ACC112 (cell line): ENCODE data around the gene HIF1AN.

Source experiments
- H2AFZ ChIP-seq: fragments of 200-600 bp; sonication (generic); one replicate; pipeline ENCODE4 v1.6.0; 2017; ENCODE audit warnings: antibody characterized with exemption, low read length; ENCODE audit not compliant: unreplicated experiment
- H3K27ac ChIP-seq: fragments of 200-600 bp; sonication (generic); 2 replicates; pipeline ENCODE4 v1.5.1; 2014; ENCODE audit warnings: low read depth, mild to moderate bottlenecking, antibody characterized with exemption, low read length, moderate library complexity
- H3K27me3 ChIP-seq: fragments of 200-600 bp; sonication (generic); 2 replicates; pipeline ENCODE4 v1.6.1; 2014; ENCODE audit warnings: mild to moderate bottlenecking, antibody characterized with exemption, low read length, moderate library complexity, mixed read lengths; ENCODE audit not compliant: insufficient read depth
- H3K36me3 ChIP-seq: fragments of 200-600 bp; sonication (generic); 2 replicates; pipeline ENCODE4 v1.6.1; 2016; ENCODE audit warnings: mild to moderate bottlenecking, antibody characterized with exemption, low read length, moderate library complexity, mixed read lengths; ENCODE audit not compliant: insufficient read depth
- H3K4me1 ChIP-seq: fragments of 200-600 bp; sonication (generic); one replicate; pipeline ENCODE4 v1.6.1; 2016; ENCODE audit warnings: low read length, mixed read lengths; ENCODE audit not compliant: insufficient read depth, unreplicated experiment, control insufficient read depth
- H3K4me3 ChIP-seq: fragments of 200-600 bp; sonication (generic); 2 replicates; pipeline ENCODE4 v1.5.1; 2014; ENCODE audit warnings: mild to moderate bottlenecking, low read depth, low read length
- H3K79me2 ChIP-seq: fragments of 200-600 bp; sonication (generic); one replicate; pipeline ENCODE4 v1.6.0; 2016; ENCODE audit warnings: low read length; ENCODE audit not compliant: control insufficient read depth, unreplicated experiment, insufficient read depth

HIF1AN gene

DNA sequence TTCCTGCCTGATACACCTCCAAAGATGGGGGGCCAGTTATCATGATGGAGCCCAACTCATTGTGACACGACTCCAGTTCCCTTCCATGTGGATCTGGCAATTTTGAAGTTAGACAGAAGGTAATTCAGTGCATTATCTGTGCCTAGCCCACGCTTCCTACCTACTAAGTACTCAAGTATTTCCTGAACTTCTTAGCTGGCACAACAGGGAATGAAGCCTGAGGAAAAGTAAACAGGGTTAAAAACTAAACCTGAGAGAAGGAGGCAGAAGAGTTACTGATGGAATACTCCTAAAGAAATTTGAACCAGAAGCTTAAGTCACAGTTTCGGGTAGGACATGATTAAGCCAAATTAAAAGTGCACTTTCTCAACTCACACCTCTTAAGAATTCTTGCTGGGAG lies 14.9 kb upstream of the HIF1AN start:
- H3K79me2 ChIP-seq: no peaks in the 10 kb centered on the region
- H3K4me1 ChIP-seq: peaks cover 33% of the 10 kb centered on the region
- no peak overlapping the region for H3K4me3 ChIP-seq
- no peaks in the 10 kb centered on the region for H3K27me3 ChIP-seq
- H3K27ac ChIP-seq: peak overlapping the region; percentile 35; the same call in 1 of the 2 replicates
- H2AFZ ChIP-seq: no peak overlapping the region
- H3K36me3 ChIP-seq: peaks cover 1% of the 10 kb centered on the region; the same call in 1 of the 2 replicates

DNA sequence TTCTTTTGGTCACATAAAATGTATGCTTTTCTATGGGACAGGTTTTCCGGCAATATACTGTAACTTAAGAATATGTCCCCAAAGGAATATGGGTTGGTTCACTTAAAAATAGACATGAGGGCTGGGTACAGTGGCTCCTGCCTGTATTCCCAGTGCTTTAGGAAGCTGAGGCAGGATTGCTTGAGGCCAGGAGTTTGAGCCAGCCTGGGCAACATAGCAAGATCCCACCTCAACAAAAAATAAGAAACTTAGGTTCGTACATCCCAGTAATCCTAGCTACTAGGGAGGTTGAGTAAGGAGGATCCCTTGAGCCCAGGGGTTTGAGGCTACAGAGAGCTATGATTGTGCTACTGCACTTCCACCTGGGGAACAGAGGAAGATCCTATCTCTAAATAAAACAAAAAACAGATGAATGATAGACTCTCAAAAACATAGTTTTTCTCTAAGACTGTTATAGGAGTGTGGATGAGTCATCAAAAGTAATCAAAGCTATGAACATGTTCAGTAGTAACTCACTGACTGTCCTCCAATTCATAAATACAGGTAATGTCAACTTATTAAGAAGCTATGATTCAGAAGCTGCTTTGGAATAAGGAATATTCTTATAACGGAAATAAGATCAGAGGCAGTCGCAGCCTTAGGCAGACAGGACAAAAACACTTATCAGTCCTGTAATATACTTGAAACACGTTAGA lies 13.5 kb upstream of the HIF1AN start:
- Histone ChIP-seq H3K27ac (peak overlapping the region; percentile 45), H3K4me3 (no peak overlapping the region), H3K79me2 (peaks cover 6% of the 10 kb centered on the region), H3K36me3 (peaks cover 14% of the 10 kb centered on the region), H3K27me3 (no peaks in the 10 kb centered on the region), H3K4me1 (peaks cover 33% of the 10 kb centered on the region), H2AFZ (no peak overlapping the region)

DNA sequence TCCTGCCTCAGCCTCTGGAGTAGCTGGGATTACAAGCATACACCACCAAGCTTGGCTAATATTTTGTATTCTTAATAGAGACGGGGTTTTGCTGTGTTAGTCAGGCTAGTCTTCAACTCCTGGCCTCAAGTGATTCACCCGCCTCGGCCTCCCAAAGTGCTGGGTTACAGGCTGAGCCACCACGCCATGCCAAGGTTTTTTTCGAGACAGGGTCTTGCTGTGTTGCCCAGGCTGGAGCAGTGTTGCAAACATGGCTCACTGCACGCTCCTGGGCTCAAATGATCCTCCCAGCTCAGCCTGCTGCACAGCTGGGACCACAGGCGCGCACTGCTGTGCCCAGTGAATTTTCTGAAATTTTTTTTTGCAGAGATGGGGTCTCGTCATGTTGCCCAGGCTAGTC lies 12.8 kb upstream of the HIF1AN start:
- Histone ChIP-seq H3K27me3 (no peaks in the 10 kb centered on the region), H3K79me2 (peaks cover 9% of the 10 kb centered on the region), H3K4me1 (peaks cover 35% of the 10 kb centered on the region), H3K27ac (peak overlapping the region; percentile 45), H2AFZ (no peak overlapping the region), H3K36me3 (peaks cover 14% of the 10 kb centered on the region), H3K4me3 (no peak overlapping the region)

DNA sequence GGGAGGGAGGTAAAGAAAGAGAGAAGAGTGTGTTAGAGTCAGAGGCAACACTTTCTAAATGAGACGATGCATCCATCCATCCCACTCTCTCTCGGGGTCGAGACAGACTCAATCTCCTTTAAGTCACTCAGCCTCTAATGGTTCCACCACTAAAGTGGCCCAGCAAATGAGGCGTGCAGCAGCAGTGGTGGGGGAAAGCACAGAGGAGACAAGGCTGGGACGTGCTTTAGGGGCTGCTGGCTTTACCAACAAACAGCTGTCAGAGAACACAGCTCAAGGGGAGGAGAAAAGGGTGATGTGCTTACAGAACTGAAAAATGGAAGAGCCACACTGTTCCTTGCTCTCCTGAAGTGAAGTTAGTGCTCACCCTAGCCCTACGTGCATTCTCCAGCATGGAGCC lies 11.5 kb upstream of the HIF1AN start:
- Histone ChIP-seq H2AFZ (no peak overlapping the region), H3K4me1 (peaks cover 38% of the 10 kb centered on the region), H3K36me3 (peaks cover 14% of the 10 kb centered on the region), H3K4me3 (no peak overlapping the region), H3K79me2 (peaks cover 21% of the 10 kb centered on the region), H3K27me3 (no peaks in the 10 kb centered on the region), H3K27ac (no peak overlapping the region)

DNA sequence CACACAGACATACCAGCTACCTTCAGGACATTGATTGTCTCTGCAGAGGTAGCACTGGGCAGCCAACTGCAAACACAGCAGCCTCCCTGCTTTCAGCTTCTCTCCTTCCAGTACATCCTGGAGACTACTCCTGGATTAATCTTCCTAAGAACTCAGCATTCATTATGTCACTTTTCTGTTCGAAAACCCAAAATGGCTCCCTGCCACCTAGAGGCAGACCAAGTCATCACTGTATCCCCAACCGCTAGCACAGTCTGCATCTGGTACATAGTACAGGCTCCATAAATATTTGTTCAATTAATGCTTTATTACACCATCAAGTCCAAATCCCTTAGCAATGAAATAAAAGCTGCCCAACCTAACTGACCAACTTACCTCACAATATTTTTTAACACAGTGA lies 11.1 kb upstream of the HIF1AN start:
- Histone ChIP-seq H3K4me3 (no peak overlapping the region), H3K27ac (no peak overlapping the region), H2AFZ (no peak overlapping the region), H3K36me3 (peaks cover 14% of the 10 kb centered on the region), H3K79me2 (peaks cover 25% of the 10 kb centered on the region), H3K4me1 (peaks cover 33% of the 10 kb centered on the region), H3K27me3 (no peaks in the 10 kb centered on the region)

DNA sequence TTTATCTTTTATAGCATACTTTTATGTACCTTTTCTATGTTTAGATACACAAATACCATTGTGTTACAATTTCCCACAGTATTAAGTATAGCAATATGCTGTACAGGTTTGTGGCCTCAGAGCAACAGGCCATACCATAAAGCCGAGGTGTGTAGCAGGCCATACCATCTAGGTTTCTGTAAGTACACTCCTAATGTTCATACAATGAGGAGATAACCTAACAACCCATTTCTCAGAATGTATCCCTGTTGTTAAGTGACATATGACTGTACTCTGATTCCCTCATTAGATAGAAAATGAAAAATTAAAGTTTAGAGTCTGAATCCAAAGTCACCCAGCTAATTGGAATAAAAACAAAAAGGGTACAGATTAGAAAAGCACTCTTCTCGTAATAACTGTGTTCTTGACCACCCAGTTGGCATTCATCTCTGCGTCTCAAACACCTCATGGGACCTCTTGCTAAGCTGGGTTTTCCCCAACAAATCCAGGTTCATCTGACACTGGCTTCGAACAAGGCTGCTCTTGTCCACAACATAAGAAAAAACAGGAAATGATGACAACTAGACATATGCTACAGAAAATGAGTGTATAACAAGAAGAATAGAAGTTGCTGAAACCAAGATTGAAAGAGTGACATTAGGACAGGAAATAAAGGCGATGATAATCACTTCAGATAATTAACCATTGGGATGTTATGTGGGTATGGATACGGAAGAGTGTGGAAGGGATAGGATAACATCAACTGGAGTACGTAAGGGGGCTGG lies 7.4 kb upstream of the HIF1AN start:
- peaks cover 34% of the 10 kb centered on the region for H3K79me2 ChIP-seq
- H3K27ac ChIP-seq: peak overlapping the region; percentile 19; the same call in 1 of the 2 replicates
- peaks cover 15% of the 10 kb centered on the region for H3K4me1 ChIP-seq
- H2AFZ ChIP-seq: no peak overlapping the region
- peaks cover 14% of the 10 kb centered on the region for H3K36me3 ChIP-seq
- no peaks in the 10 kb centered on the region for H3K27me3 ChIP-seq
- H3K4me3 ChIP-seq: peak overlapping the region; percentile 83

DNA sequence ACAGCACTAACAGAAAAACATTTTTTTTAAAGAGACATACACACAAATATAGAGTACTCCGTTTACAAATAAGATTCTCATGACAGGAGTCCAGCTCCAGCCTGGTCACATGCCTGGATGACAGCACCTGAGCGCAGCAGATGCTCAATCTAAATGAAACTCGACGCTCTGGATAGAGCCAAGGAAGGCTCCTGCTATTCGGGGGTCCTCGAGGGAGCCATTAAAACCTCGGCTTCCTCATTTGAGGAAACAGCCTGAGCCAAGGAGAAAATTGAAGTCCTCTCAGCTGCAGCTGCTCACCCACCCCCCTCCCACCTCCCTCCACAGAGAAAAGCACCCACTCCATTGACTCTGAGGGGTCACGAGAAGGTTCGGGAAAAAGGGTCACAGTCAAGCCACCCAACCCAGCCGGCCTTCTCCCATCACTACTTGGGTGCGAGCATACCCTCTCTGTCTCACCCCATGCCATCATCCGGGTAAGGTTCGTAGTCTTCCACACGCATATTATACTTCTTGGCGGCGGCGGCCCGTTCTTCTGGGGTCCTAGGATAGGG lies 6.7 kb upstream of the HIF1AN start:
- H3K27me3 ChIP-seq: no peaks in the 10 kb centered on the region
- peaks cover 34% of the 10 kb centered on the region for H3K79me2 ChIP-seq
- peaks cover 15% of the 10 kb centered on the region for H3K4me1 ChIP-seq
- H3K27ac ChIP-seq: peak overlapping the region; percentile 19; the same call in 1 of the 2 replicates
- H3K36me3 ChIP-seq: peaks cover 14% of the 10 kb centered on the region
- peak overlapping the region; percentile 99 for H2AFZ ChIP-seq
- peak overlapping the region; percentile 83 for H3K4me3 ChIP-seq

DNA sequence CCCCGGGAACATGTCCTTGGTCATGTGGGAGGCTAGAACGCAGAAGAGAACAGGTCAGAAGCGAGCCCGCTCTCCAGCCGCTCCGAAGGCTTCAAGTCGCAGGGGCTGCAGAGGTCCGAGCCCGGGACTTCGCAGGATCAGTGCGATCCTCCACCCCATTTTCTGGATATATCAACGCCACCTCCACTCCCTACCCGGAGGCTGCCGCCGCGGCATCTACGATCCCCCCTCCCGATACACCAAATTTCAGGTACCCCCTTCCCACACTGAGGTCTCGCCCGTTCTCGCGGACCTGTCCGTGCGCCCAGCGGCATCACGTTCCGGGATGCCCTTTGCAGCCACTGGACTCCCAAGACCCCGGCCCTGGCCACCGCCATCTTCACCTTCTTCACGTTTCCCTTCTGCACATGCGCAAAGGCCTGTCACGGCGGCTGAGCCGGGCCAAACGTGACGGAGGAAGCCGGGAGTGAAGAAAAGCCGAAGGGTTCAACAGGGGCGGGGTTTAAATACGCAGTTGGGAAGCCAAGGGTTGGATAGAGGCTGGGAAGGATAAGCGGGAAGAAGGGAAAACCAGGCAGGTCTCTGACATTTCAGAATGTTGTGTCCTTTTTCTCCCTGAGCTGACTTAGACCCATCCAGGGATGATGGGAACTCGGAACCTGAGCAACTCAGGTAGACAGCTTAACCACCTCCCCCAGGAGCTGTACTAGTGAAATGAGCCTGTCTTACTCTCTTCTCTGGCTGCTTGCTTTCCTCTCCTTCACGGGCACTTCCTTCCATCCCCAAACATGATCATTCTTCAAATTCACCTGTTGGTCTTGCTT lies 6.1 kb upstream of the HIF1AN start, which contains the start of gene NDUFB8:
NDUFB8 (minus strand) TSS at position 397 of the 824 bp plus-strand sequence; CDS start at position 377, 20 bp downstream.
- peak within 1 kb of the TSS; percentile 19; the same call in 1 of the 2 replicates for H3K27ac ChIP-seq
- no peaks in the 10 kb centered on the region for H3K27me3 ChIP-seq
- peaks cover 14% of the 10 kb centered on the region for H3K36me3 ChIP-seq
- H3K4me1 ChIP-seq: peaks cover 15% of the 10 kb centered on the region
- H2AFZ ChIP-seq: peak within 1 kb of the TSS; percentile 99
- peak within 1 kb of the TSS; percentile 83 for H3K4me3 ChIP-seq
- peaks cover 34% of the 10 kb centered on the region for H3K79me2 ChIP-seq

DNA sequence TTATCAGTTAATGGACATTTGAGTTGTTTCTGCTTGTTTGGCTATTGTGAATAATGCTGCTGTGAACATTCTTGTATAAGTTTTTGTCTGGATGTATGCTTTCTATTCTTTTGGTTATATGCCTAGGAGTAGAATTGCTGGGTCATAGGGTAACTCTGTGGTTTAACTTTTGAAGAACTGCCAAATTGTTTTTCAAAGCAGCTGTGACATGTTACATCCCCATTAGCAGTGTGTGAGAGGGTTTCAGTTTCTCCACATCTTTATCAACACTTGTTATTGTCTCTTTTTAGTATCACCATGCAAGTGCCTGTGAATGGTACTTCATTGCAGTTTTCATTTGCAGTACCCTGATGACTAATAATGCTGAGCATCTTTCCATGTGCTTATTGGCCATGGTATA lies 4.0 kb upstream of the HIF1AN start:
- Histone ChIP-seq H3K79me2 (peaks cover 44% of the 10 kb centered on the region), H2AFZ (no peak overlapping the region), H3K36me3 (0 out of 2 replicates have a peak, but pooled peaks cover 3% of the 10 kb centered on the region), H3K4me1 (peaks cover 29% of the 10 kb centered on the region), H3K27me3 (no peaks in the 10 kb centered on the region), H3K4me3 (no peak overlapping the region), H3K27ac (no peak overlapping the region)

DNA sequence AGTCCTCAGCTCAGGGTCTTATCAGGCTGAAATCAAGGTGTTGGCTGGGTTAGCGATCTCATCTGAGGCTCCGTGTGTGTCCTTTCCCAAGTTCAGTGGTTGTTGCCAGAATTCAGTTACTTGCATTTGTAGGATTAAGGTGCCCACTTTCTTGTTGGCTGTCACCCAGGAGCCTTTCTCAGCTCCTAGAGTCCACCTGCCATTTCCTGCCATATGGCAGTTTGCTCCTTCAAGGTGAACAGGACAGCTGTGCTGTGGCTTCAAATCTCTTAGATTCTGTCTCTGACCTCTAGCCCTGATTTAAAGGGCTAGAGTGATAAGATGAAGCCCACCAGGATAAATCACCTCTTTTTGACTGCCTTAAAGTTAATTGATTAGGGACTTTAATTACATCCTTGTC lies 1.0 kb upstream of the HIF1AN start:
- Histone ChIP-seq H3K4me1 (peaks cover 29% of the 10 kb centered on the region), H3K27ac (no peak overlapping the region), H2AFZ (peak overlapping the region; percentile 100)

More for the DNA sequence above, 1.0 kb upstream of the HIF1AN start:
- H3K4me3 ChIP-seq: peak overlapping the region; percentile 90; the same call in 1 of the 2 replicates
- no peaks in the 10 kb centered on the region for H3K27me3 ChIP-seq
- peaks cover 15% of the 10 kb centered on the region for H3K36me3 ChIP-seq
- peaks cover 36% of the 10 kb centered on the region for H3K79me2 ChIP-seq
